WERI-Rb-1 (cell line): ENCODE data around the gene ZNF385C.

Experiments
- DNase-seq: peaks from one replicate; pipeline ENCODE4 v3.0.0-alpha.2; 2020
- H3K27ac ChIP-seq: fragments of 250-450 bp; sonication (Bioruptor Pico); 2 replicates; pipeline ENCODE4 v1.5.1; 2020; ENCODE audit warnings: mild to moderate bottlenecking, moderate library complexity
- H3K27me3 ChIP-seq: fragments of 250-450 bp; sonication (Bioruptor Pico); 2 replicates; pipeline ENCODE4 v1.5.1; 2021; ENCODE audit warnings: mild to moderate bottlenecking, low read depth, moderate library complexity; ENCODE audit not compliant: insufficient read depth, severe bottlenecking
- H3K36me3 ChIP-seq: fragments of 250-450 bp; sonication (Bioruptor Pico); 2 replicates; pipeline ENCODE4 v1.5.1; 2020; ENCODE audit warnings: mild to moderate bottlenecking, moderate library complexity
- H3K4me3 ChIP-seq: 2 replicates; pipeline ENCODE4 v1.5.1; 2011; ENCODE audit warnings: low read depth, mild to moderate bottlenecking, control low read depth, low read length
- H3K9me3 ChIP-seq: fragments of 250-450 bp; sonication (Bioruptor Pico); 2 replicates; pipeline ENCODE4 v1.5.1; 2021; ENCODE audit warnings: mild to moderate bottlenecking, moderate library complexity; ENCODE audit not compliant: severe bottlenecking
- CTCF ChIP-seq: IDR thresholded peaks from 2 replicates; pipeline ENCODE4 v1.5.1; 2011; ENCODE audit warnings: low read depth, mild to moderate bottlenecking, control low read depth, inconsistent platforms, low read length

Gene ZNF385C

GRCh38 chr17:42077755-42078154, 20.5 kb downstream of the ZNF385C start:
- no peak for TF ChIP-seq CTCF
- Histone ChIP-seq H3K27ac (no peak overlapping the region), H3K4me3 (no peak overlapping the region), H3K9me3 (no peaks in the 10 kb centered on the region), H3K36me3 (no peaks in the 10 kb centered on the region), H3K27me3 (no peaks in the 10 kb centered on the region)
- no peak for DNase-seq

GRCh38 chr17:42076797-42077559, 21.3 kb downstream of the ZNF385C start:
- H3K4me3 ChIP-seq, result no peak overlapping the region
- H3K27ac ChIP-seq, result no peak overlapping the region
- no peak for DNase-seq
- no peaks in the 10 kb centered on the region for H3K36me3 ChIP-seq
- H3K27me3 ChIP-seq, result no peaks in the 10 kb centered on the region
- TF ChIP-seq CTCF, result no peak
- no peaks in the 10 kb centered on the region for H3K9me3 ChIP-seq

- TF ChIP-seq CTCF, result no peak
- no peaks in the 10 kb centered on the region for H3K36me3 ChIP-seq
- DNase-seq, result no peak
- H3K27me3 ChIP-seq, result no peaks in the 10 kb centered on the region
- no peak overlapping the region for H3K27ac ChIP-seq
- H3K4me3 ChIP-seq, result no peak overlapping the region
- H3K9me3 ChIP-seq, result no peaks in the 10 kb centered on the region
Measured at GRCh38 chr17:42075789-42076188, 22.5 kb downstream of the ZNF385C start.

GRCh38 chr17:42072323-42073187, 25.7 kb downstream of the ZNF385C start:
- H3K9me3 ChIP-seq, result no peaks in the 10 kb centered on the region
- TF ChIP-seq CTCF, result 0 out of 2 replicates have a peak, but pooled peaks have one; percentile 11
- no peaks in the 10 kb centered on the region for H3K27me3 ChIP-seq
- H3K4me3 ChIP-seq, result peak overlapping the region; percentile 54
- peak; percentile 66 for DNase-seq
- no peaks in the 10 kb centered on the region for H3K36me3 ChIP-seq
- no peak overlapping the region for H3K27ac ChIP-seq

- Histone ChIP-seq H3K27me3 (no peaks in the 10 kb centered on the region), H3K27ac (no peak overlapping the region), H3K9me3 (no peaks in the 10 kb centered on the region), H3K4me3 (peak overlapping the region; percentile 54), H3K36me3 (no peaks in the 10 kb centered on the region)
- TF ChIP-seq CTCF, result no peak
- DNase-seq, result no peak
Measured at GRCh38 chr17:42071810-42072209, 26.5 kb downstream of the ZNF385C start.
